GM23338 (cell line): ENCODE results near the gene ZDHHC18. TPM values are rescaled to one million over a fixed set of nuclear protein-coding genes. Genes with fewer than 3 reads are reported as not detected.

Source experiments
- ATAC-seq: fragments of 200-7000 bp; cut with Tn5 transposase; 3 replicates; pipeline ENCODE4 v1.9.1; 2020
- DNase-seq: peaks from one replicate; pipeline ENCODE4 v3.0.0-alpha.2; 2015; ENCODE audit warnings: low spot score
- H2AFZ ChIP-seq: fragments of 200-600 bp; sonication (generic); 2 replicates; pipeline ENCODE4 v1.8.0; 2016; ENCODE audit warnings: antibody characterized with exemption, mild to moderate bottlenecking, moderate library complexity
- H3F3A ChIP-seq: fragments of 200-600 bp; sonication (generic); replicated peaks from 2 replicates; pipeline ENCODE4 v1.8.0; 2017; ENCODE audit warnings: antibody characterized with exemption, mixed run types, low read depth
- H3K27ac ChIP-seq: fragments of 200-600 bp; sonication (generic); 2 replicates; pipeline ENCODE4 v1.6.1; 2016; ENCODE audit warnings: low read depth
- H3K27me3 ChIP-seq: fragments of 200-600 bp; sonication (generic); 2 replicates; pipeline ENCODE4 v1.8.0; 2016; ENCODE audit warnings: mild to moderate bottlenecking, mixed run types, moderate library complexity; ENCODE audit not compliant: insufficient read depth
- H3K36me3 ChIP-seq: fragments of 200-600 bp; sonication (generic); 2 replicates; pipeline ENCODE4 v1.8.0; 2016; ENCODE audit warnings: mild to moderate bottlenecking; ENCODE audit not compliant: insufficient read depth
- H3K4me1 ChIP-seq: fragments of 200-600 bp; sonication (generic); 2 replicates; pipeline ENCODE4 v1.8.0; 2016; ENCODE audit warnings: mild to moderate bottlenecking, moderate library complexity; ENCODE audit not compliant: insufficient read depth
- H3K4me2 ChIP-seq: fragments of 200-600 bp; sonication (generic); 2 replicates; pipeline ENCODE4 v1.7.1; 2017; ENCODE audit warnings: mixed run types
- H3K4me3 ChIP-seq: fragments of 200-600 bp; sonication (generic); 2 replicates; pipeline ENCODE4 v1.6.1; 2016; ENCODE audit warnings: mixed run types
- H3K79me2 ChIP-seq: fragments of 200-600 bp; sonication (generic); replicated peaks from 2 replicates; pipeline ENCODE4 v1.8.0; 2017; ENCODE audit warnings: mild to moderate bottlenecking; ENCODE audit not compliant: insufficient read depth
- H3K9me2 ChIP-seq: fragments of 200-600 bp; sonication (generic); 2 replicates; pipeline ENCODE4 v1.8.0; 2017; ENCODE audit not compliant: insufficient read depth
- H4K20me1 ChIP-seq: fragments of 200-600 bp; sonication (generic); replicated peaks from 2 replicates; pipeline ENCODE4 v1.8.0; 2017; ENCODE audit warnings: mild to moderate bottlenecking; ENCODE audit not compliant: insufficient read depth
- H3K27ac Mint-ChIP-seq: 2 replicates; pipeline ENCODE4 v1.8.0; 2020; ENCODE audit warnings: inconsistent platforms, mild to moderate bottlenecking, moderate library complexity, mixed read lengths
- H3K27me3 Mint-ChIP-seq: 3 replicates; pipeline ENCODE4 v1.8.0; 2022; ENCODE audit warnings: low read depth, mild to moderate bottlenecking, moderate library complexity, mixed read lengths, inconsistent platforms; ENCODE audit not compliant: insufficient read depth, poor library complexity
- H3K36me3 Mint-ChIP-seq: 3 replicates; pipeline ENCODE4 v1.8.0; 2021; ENCODE audit warnings: low read depth, mild to moderate bottlenecking, inconsistent platforms, moderate library complexity, mixed read lengths
- H3K4me1 Mint-ChIP-seq: 3 replicates; pipeline ENCODE4 v1.8.0; 2020; ENCODE audit warnings: mild to moderate bottlenecking, inconsistent platforms, mixed read lengths
- H3K4me3 Mint-ChIP-seq: 3 replicates; pipeline ENCODE4 v1.8.0; 2021; ENCODE audit warnings: moderate library complexity, mild to moderate bottlenecking, inconsistent platforms, mixed read lengths
- H3K9me3 Mint-ChIP-seq: 3 replicates; pipeline ENCODE4 v1.8.0; 2020; ENCODE audit warnings: moderate library complexity, mild to moderate bottlenecking, inconsistent platforms, mixed read lengths
- CREB1 ChIP-seq: fragments of 250-450 bp; sonication (Bioruptor Pico); IDR thresholded peaks from 2 replicates; pipeline ENCODE4 v1.5.0; 2020; ENCODE audit warnings: low read depth, mild to moderate bottlenecking, moderate library complexity
- EZH2 ChIP-seq: fragments of 200-600 bp; sonication (generic); IDR thresholded peaks from one replicate; pipeline ENCODE4 v1.8.0; 2017; ENCODE audit warnings: antibody characterized with exemption, mild to moderate bottlenecking, low read depth; ENCODE audit not compliant: unreplicated experiment
- EZH2phosphoT487 ChIP-seq: fragments of 200-600 bp; sonication (generic); IDR thresholded peaks from one replicate; pipeline ENCODE4 v1.8.1; 2018; ENCODE audit warnings: antibody characterized with exemption; ENCODE audit not compliant: unreplicated experiment
- JUNB ChIP-seq: IDR thresholded peaks from one replicate; pipeline ENCODE4 v1.6.1; 2016; ENCODE audit warnings: antibody characterized with exemption; ENCODE audit not compliant: unreplicated experiment
- NANOG ChIP-seq: IDR thresholded peaks from 2 replicates; pipeline ENCODE4 v1.6.1; 2016; ENCODE audit warnings: antibody characterized with exemption, borderline replicate concordance
- POLR2AphosphoS5 ChIP-seq: IDR thresholded peaks from 2 replicates; pipeline ENCODE4 v1.6.1; 2016; ENCODE audit warnings: antibody characterized with exemption, low read depth
- REST ChIP-seq: IDR thresholded peaks from one replicate; pipeline ENCODE4 v1.6.1; 2018; ENCODE audit warnings: antibody characterized with exemption; ENCODE audit not compliant: unreplicated experiment
- STAT1 ChIP-seq: IDR thresholded peaks from one replicate; pipeline ENCODE4 v1.6.1; 2016; ENCODE audit warnings: antibody characterized with exemption; ENCODE audit not compliant: unreplicated experiment
- ZNF114 ChIP-seq: fragments of 250-450 bp; sonication (Bioruptor Pico); IDR thresholded peaks from 2 replicates; pipeline ENCODE4 v1.5.0; 2020; ENCODE audit warnings: mild to moderate bottlenecking, moderate library complexity
- ZNF331 ChIP-seq: fragments of 250-450 bp; sonication (Bioruptor Pico); IDR thresholded peaks from 2 replicates; pipeline ENCODE4 v1.5.0; 2020; ENCODE audit warnings: low read depth, mild to moderate bottlenecking, moderate library complexity
- ZNF462 ChIP-seq: fragments of 250-450 bp; sonication (Bioruptor Pico); IDR thresholded peaks from 2 replicates; pipeline ENCODE4 v1.5.0; 2020; ENCODE audit warnings: mild to moderate bottlenecking, moderate library complexity
- polyA plus RNA-seq: library from polyadenylated mRNA; unstranded; fragments of >200 nt; fragmentation: Nextera tagmentation; extraction: Ambion mirVana; gene quantifications from 2 replicates; pipeline ENCODE4 v1.2.1, GENCODE V29; 2016
- total RNA-seq: library from RNA; depleted of rRNA; stranded (reverse); fragments of >200 nt; shearing (Covaris generic); gene quantifications from 2 replicates; pipeline ENCODE4 v1.2.3, GENCODE V29; 2014
- TF ChIP-seq, protein P1 (sequence below): IDR thresholded peaks from 2 replicates; pipeline ENCODE4 v1.6.1; 2016; ENCODE audit warnings: antibody characterized with exemption
- TF ChIP-seq, protein P2 (sequence below), 2 experiments: fragments of 200-600 bp in 1 of 2; sonication (generic) in 1 of 2; conservative IDR thresholded peaks; 2 replicates each; pipeline versions ENCODE4 v1.5.1 to v1.6.1; 2016 to 2017; ENCODE audit warnings: antibody characterized with exemption in 2 of 2, low read depth in 2 of 2, mild to moderate bottlenecking in 2 of 2, moderate library complexity in 1 of 2

The ZDHHC18 gene
- total and polyA plus RNA-seq, 2 experiments from 2014 or later: 6.3 to 26.8 TPM

DNA sequence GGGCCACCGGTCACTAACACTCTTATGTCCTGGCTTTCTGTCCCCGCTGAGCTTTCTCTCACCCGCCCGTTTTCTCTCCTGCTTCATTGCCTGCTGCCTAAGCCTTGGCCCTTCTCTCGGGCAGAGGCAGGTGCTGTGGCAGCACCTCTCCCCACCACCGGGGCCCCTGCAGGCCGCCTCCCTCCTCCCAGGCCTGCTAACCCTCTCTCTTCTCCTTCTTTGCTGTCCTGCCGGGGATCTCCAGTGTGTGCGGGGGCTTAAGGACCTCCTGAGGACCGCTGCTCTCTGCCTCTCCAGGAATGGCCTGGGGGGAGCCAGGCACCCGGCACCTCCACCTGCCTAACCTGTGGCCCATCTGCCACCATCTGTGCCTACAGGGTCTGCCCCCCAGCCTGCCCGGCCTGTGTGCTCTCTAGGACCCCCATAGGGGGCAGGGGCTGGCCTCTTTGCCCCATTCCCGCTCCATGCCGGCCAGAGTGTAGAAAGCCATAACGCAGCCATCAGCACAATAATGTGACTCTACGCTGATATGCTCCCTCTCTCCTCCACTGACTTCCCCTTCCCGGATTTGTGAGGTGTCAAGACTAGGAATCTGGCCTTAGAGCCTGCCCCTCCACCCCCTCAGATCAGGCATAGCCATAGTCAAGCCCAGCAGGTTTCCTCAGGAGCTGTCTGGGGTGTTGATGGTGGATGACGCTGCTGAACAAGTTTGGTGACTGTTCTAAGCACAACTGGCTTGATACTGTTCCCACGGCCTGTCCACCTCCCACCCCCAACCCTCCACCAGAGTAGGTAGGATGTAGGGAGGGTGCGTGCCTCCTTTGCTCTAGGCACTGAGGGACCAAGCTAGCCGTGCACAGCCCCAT lies 30.3 kb downstream of the ZDHHC18 start:
- DNase-seq (no peak), ATAC-seq (peak; percentile 57)
- H3K36me3 Mint-ChIP-seq: peaks cover 18% of the 10 kb centered on the region
- Histone ChIP-seq H3K4me1 (peaks cover 7% of the 10 kb centered on the region; the same call in 1 of the 2 replicates), H3F3A (no peaks in the 10 kb centered on the region; the same call in 1 of the 2 replicates), H3K4me2 (no peak overlapping the region), H3K27me3 (no peaks in the 10 kb centered on the region), H3K4me3 (no peak overlapping the region), H4K20me1 (no peaks in the 10 kb centered on the region), H3K9me2 (no peaks in the 10 kb centered on the region), H3K27ac (no peak overlapping the region), H2AFZ (no peak overlapping the region), H3K79me2 (no peaks in the 10 kb centered on the region), H3K36me3 (peaks cover 2% of the 10 kb centered on the region; the same call in 1 of the 2 replicates)
- H3K4me1 Mint-ChIP-seq: peaks cover 30% of the 10 kb centered on the region
- TF ChIP-seq ZNF462 (no peak), CREB1 (CRISPR knock-in tag) (no peak), REST (no peak), ZNF331 (no peak), NANOG (no peak), EZH2phosphoT487 (no peak), STAT1 (no peak), EZH2 (no peak), JUNB (no peak), ZNF114 (no peak), POLR2AphosphoS5 (no peak)
- TF ChIP-seq, protein P1, sequence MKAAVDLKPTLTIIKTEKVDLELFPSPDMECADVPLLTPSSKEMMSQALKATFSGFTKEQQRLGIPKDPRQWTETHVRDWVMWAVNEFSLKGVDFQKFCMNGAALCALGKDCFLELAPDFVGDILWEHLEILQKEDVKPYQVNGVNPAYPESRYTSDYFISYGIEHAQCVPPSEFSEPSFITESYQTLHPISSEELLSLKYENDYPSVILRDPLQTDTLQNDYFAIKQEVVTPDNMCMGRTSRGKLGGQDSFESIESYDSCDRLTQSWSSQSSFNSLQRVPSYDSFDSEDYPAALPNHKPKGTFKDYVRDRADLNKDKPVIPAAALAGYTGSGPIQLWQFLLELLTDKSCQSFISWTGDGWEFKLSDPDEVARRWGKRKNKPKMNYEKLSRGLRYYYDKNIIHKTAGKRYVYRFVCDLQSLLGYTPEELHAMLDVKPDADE: no peak
- TF ChIP-seq, protein P2, sequence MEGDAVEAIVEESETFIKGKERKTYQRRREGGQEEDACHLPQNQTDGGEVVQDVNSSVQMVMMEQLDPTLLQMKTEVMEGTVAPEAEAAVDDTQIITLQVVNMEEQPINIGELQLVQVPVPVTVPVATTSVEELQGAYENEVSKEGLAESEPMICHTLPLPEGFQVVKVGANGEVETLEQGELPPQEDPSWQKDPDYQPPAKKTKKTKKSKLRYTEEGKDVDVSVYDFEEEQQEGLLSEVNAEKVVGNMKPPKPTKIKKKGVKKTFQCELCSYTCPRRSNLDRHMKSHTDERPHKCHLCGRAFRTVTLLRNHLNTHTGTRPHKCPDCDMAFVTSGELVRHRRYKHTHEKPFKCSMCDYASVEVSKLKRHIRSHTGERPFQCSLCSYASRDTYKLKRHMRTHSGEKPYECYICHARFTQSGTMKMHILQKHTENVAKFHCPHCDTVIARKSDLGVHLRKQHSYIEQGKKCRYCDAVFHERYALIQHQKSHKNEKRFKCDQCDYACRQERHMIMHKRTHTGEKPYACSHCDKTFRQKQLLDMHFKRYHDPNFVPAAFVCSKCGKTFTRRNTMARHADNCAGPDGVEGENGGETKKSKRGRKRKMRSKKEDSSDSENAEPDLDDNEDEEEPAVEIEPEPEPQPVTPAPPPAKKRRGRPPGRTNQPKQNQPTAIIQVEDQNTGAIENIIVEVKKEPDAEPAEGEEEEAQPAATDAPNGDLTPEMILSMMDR (conservative IDR thresholded peaks at IDR 0.05; ENCODE audit: low read depth in 2 of 2): no peak
- peaks cover 6% of the 10 kb centered on the region for H3K27me3 Mint-ChIP-seq
- no peak overlapping the region for H3K4me3 Mint-ChIP-seq
- peak overlapping the region; percentile 73; the same call in 1 of the 2 replicates for H3K27ac Mint-ChIP-seq
- H3K9me3 Mint-ChIP-seq: no peaks in the 10 kb centered on the region
